ENCODE results near the gene MRPL30.
"Not testable (repeated sequence)": the region's sequence is repeated elsewhere in the genome, so short reads cannot be mapped to it uniquely, and the experiment has no call there.

The MRPL30 gene

GRCh38 chr2:99184811-99185210 is 3.8 kb downstream of the MRPL30 start:
- no peak for DNase-seq (ENCODE audit: low read depth in 1 of 2, low spot score in 1 of 2)

DNA sequence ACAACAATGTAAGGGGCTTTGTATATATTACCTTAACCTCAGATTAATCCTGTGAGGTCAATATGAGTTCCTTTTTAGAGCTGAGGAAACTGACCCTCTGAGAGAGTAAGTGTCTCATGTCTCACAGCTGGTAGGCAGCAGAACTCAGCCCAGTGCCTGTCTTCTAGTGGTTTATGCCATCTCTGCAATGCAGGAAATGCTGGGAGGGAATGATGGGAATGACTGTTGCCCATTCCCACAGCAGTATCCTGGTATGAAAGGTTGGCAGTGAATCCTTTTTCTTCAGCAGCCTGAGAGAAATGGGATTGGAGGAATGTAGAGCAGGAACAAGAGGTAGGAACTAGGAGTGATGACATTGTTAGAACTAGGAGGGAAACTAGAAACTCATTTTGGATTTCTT is 6.0 kb downstream of the MRPL30 start:
- DNase-seq (ENCODE audit: low read depth in 1 of 2, low spot score in 1 of 2): no peak

GRCh38 chr2:99188357-99188756 is 7.4 kb downstream of the MRPL30 start:
- no peak for DNase-seq (ENCODE audit: low read depth in 1 of 2, low spot score in 1 of 2)

- DNase-seq (ENCODE audit: low read depth in 1 of 2, low spot score in 1 of 2): no peak
These were observed 9.6 kb downstream of the MRPL30 start for GRCh38 chr2:99190548-99190947.

DNA sequence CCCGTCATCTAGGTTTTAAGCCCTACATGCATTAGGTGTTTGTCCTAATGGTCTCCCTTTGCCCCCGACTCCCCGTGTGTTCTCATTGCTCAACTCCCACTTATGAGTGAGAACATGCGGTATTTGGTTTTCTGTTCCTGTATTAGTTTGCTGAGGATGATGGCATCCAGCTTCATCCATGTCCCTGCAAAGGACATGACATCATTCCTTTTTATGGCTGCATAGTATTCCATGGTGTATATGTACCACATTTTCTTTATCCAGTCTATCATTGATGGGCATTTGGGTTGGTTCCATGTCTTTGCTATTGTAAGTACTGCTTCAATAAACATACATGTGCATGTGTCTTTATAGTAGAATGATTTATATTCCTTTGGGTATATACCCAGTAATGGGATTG is 11.4 kb downstream of the MRPL30 start:
- DNase-seq (ENCODE audit: low read depth in 1 of 2, low spot score in 1 of 2): not testable (repeated sequence)

GRCh38 chr2:99198103-99198841 is 17.3 kb downstream of the MRPL30 start:
- DNase-seq (ENCODE audit: low read depth in 1 of 2, low spot score in 1 of 2): no peak

- no peak for DNase-seq (ENCODE audit: low read depth in 1 of 2, low spot score in 1 of 2)
These were observed 19.3 kb downstream of the MRPL30 start for GRCh38 chr2:99200076-99200800.

DNA sequence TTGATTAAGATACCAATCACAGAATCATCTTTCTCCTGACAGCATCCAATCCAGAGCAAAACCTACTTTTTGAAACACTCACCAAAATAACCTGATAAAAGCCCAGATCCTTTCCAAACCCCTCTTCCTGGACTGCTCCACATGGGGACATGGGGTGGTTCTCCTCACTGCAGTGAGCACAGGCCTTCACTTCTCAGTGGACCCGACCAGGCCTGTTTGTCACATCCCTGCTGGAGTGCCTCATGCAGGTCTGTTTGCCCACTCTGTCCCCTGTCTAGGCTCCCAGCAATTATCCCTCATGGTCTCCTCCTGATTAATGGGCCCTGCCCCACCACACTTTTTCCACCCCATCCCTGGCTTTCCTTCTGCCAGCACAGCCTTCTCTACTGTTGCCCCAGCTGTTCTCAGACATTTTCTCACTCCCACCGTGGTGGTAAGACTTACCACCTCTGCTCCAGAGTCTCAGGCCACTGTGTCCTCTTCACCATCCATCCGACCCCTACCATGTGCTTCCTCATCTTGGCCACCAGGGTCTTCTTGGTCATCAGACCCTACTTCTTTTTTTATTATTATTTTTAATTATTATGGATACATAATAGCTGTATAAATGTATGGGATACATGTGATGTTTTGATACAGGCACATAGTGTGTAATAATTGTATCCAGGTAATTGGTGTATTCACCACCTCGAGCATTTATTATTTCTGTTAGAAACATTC is 21.1 kb downstream of the MRPL30 start:
- DNase-seq (ENCODE audit: low read depth in 1 of 2, low spot score in 1 of 2): no peak

GRCh38 chr2:99205491-99205890 is 24.5 kb downstream of the MRPL30 start:
- no peak for DNase-seq (ENCODE audit: low read depth in 1 of 2, low spot score in 1 of 2)

DNA sequence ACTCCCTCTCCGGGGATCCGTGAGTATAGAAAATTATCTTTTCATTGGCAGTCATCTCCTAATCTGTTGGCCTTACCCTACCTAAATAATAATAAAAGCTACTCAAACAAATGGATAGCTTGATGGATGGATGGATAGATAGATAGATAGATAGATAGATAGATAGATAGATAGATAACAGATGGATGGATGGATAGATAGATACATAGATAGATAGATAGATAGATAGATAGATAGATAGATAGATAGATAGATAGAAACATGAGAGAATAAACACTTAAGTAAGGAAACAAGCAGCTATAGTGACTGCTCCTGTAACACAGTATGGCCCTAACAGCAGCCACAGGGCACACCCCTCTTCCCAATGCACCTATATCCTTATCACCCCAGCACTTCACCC is 35.1 kb downstream of the MRPL30 start:
- DNase-seq (ENCODE audit: low read depth in 1 of 2, low spot score in 1 of 2): no peak

DNA sequence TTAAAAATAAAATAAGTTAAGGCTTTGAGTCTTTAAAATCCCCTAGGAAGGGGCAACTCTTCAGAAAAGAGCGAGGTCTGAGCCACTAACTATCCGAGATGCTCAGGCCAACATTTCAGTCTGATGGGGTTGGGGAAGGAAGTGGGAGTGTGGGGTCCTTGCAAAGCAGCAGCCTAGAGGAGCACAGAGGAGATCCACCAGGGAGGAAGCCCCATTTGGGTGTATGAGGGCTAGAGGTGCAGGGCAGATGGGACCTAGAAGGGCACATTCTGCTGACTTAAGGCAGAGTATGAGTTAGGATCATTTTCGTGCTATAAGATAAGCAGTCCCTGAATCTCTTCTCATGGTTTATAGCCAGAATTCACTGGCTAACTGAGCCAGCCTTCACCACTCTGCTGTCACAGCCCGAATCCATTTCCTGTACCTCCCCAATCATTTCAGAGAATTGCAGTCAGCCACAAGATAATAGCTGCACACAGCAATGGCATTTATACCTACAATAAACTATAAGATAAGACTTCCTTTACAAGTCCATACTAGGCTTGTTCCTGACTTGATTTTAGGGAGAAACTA is 37.0 kb downstream of the MRPL30 start:
- DNase-seq (ENCODE audit: low read depth in 1 of 2, low spot score in 1 of 2): no peak

GRCh38 chr2:99233177-99233576 is 52.2 kb downstream of the MRPL30 start:
- not testable (repeated sequence) for DNase-seq (ENCODE audit: low read depth in 1 of 2, low spot score in 1 of 2)

GRCh38 chr2:99238599-99238998 is 57.6 kb downstream of the MRPL30 start:
- DNase-seq (ENCODE audit: low read depth in 1 of 2, low spot score in 1 of 2): no peak

- no peak for DNase-seq (ENCODE audit: low read depth in 1 of 2, low spot score in 1 of 2)
These were observed 59.4 kb downstream of the MRPL30 start for GRCh38 chr2:99240431-99240830.

GRCh38 chr2:99242151-99242550 is 61.2 kb downstream of the MRPL30 start:
- no peak for DNase-seq (ENCODE audit: low read depth in 1 of 2, low spot score in 1 of 2)

Data from activated CD4-positive, alpha-beta T cell treated with anti-CD3 and anti-CD28 coated beads, Interleukin-2, amount 50 U/mL, for 24 hours (primary cell).